Measurements from ENCODE around the gene SHB.
"Not testable (repeated sequence)": the region's sequence is repeated elsewhere in the genome, so short reads cannot be mapped to it uniquely, and the experiment has no call there.

The SHB gene

GRCh38 chr9:37965676-37966345, 103.2 kb downstream of the SHB start:
- not testable (repeated sequence) for DNase-seq

GRCh38 chr9:37965116-37965515, 103.9 kb downstream of the SHB start:
- no peak for DNase-seq

DNA sequence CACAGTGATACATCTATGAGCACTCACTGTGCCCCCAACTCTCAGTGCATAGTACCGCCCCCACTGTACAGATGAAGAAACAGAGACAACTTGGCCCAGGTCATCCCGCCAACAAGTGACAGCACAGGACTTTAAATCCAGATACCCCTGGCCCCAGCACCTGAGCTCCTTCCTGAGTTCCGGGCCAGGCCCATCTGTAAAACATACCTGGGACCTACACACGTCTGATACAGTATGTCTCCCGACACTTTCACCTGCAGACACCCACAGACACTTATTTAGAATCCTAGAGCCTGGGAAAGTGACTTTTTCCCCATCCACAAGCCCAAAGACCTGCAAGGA, 104.3 kb downstream of the SHB start:
- DNase-seq = no peak

DNA sequence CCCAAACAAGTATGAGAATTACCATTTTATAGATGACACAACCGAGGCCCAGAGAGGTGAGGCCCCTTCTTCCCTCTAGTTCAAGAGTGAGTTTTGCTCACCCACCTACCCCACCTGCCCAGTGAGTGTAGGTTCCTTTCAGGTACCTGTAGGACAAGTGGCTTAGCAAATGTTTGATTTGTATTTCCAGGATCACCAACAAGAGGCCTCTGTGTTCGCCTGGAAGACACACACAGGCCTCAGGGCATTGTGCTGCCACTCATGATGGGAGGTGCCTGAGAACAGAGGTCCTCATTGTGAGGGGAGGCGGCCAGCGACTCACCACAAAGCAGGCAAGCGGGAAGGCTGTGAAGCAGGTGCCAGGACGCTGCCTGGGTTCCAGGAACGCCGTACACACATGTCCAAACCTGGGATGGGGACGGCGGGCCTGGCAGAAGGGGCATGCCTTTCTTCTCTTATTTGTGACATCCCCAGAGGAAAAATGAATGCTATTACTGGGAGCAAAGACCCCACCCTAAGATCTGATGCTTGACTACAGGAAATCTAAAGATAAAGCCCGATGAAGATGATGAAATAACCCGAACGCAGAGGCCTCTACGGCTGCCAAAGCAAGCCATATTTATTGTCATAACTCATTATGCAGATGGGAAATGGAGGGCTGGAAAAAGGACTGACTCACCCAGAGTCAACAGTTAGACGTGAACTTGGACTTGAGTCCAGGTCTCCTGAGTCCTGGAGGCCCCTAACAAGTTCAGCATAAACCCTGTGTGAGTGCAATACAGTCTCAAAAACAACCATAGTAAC, 104.9 kb downstream of the SHB start:
- no peak for DNase-seq

- no peak for DNase-seq
These were observed 107.7 kb downstream of the SHB start for GRCh38 chr9:37961351-37961750.

- DNase-seq = no peak
These were observed 108.4 kb downstream of the SHB start for GRCh38 chr9:37960631-37961030.

GRCh38 chr9:37959976-37960375, 109.1 kb downstream of the SHB start:
- DNase-seq = no peak

GRCh38 chr9:37958154-37958553, 110.9 kb downstream of the SHB start:
- DNase-seq = no peak

DNA sequence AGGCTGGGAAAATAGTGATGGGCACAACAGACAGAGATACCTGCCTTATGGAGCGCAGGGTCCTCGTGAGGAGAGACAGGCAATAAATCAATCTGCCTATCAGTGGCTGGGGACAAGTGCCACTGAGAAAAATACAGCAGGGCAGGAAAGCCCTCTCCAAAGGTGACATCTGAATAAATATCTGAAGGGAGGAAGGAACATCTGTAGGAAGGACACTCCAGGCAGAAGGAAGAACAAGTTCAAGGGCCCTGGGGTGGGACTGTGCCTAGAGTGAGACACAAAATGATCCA, 111.4 kb downstream of the SHB start:
- no peak for DNase-seq

DNA sequence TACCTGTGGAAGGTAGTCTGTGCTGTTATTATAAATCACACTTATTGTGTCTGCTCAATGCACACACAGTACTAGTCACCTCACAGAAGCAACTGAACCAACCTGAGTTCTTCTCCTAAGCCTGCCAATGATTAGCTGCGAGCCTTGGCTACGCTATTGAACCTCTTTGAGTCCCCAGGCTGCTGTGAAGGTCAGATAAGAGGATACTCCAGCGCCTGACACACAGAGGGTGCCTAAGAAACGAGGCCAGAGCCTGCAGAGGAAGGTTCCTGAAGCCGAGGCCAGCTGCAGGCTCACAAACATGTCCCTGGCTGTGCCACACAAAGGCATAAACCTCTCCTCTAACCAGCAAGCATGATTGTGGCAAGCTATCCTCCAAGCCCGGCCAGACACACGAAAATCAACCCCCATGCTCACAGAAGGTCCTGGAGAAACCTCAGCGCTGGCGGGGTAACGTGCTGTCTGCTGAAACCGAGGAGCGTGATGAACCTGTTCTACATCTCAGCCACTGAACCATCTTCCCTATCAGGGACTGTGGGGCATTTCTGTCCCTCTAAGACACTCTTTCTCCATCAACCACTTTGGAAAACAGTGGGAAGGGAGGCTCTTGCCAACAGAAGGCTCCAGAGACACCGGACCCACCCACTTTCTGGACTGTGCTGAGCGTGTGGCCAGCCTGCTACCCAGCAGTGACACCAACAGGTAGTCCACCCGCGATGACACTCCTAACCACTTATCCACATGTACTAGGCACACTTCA, 111.9 kb downstream of the SHB start:
- DNase-seq = no peak

GRCh38 chr9:37956423-37956820, 112.6 kb downstream of the SHB start:
- DNase-seq = no peak

- no peak for DNase-seq
These were observed 113.1 kb downstream of the SHB start for GRCh38 chr9:37955781-37956422.

DNA sequence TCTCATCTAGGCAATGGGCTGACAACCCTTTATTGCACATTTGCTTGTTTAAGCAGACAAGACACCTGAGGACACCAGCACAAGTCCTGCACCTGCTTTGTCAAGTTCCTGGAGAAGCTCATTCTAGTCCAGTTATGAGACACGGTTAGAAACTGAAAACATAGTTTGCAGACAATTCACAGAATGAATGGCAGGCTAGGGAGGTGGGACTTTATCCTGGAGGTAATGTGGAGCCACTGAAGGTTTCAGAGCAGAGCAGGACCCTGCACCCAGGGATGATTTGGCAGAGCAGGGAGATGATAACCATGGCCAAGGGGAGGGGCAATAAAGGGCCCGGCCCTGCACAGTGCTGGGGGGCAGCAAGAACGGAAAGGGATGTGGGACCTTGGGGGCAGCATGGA, 114.4 kb downstream of the SHB start:
- DNase-seq = no peak

DNA sequence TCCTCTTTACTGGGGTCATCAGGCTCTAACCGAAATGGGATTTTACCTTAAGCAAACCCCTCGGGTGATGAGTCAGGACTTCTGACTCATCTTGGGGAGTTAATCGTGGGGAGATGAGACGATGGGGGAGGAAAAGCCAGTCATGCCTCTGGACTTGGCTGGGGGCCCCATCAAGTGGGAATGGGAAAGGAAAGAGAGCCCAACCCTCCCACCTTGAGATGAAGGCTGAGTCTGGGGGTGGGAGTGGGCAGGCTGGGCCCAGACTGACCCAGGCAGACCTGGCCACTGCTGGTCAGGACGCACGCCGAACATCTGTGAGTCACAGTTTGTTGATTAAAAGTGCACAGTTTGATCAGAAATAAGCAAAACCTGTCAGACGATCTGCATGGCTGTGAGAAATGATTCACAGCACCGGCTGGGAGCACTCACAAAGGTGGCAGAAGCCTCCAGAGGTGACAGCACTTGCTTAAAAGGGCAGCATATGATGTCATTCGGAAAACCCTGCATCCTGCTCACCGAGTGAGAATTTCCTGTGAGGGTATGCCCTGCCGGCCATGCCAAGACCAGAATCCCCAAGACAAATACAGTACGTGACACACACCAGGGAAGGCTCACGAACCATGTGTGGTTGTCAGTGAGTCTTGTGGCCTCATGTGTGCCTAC, 115.1 kb downstream of the SHB start:
- DNase-seq = peak; percentile 28

DNA sequence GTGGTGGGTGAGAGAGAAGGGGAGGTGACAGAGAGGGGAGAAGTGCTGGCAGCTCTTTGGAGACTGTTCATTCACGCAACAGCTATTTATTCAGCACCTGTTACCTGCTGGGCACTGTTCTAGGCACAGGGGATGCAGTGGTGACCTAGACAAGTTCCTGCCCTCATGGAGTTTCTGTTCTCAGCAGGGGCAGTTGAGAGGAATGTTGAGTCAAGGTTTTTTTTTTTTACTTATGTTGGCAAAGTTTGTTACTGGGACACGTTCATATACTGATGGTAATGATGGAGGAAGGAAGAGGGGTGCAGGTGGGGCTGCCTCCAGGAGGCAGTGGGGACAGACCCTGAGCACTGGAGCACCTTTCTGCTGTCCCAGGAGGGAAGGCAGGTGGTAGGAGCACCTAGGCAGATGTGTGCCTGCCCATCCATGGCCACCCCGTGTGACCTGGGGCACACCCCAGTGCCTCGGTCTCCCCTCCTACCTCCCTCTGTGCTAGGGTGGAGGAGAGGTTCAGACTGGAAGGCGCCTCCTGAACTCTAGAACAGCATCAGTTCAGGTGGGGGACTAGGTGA, 115.7 kb downstream of the SHB start:
- DNase-seq = no peak

DNA sequence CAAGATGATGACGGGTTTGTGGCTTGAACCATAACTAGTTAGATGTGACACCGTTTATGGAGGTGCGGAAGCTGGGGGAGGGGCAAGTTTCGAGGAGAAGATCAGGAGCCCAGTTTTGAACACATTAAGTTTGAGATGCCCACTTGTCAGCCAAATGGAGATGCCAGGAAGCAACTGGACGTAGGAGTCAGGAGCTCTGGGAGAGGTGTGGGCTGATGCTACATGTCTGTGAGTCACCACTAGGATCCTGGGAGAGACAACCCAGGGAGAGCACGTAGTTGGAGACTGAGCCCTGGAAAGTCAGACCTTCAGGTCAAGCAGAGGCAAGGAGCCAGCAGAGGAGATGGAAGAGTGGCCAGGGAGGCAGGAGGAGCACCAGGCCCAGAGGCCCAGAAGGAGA, 116.3 kb downstream of the SHB start:
- DNase-seq = no peak

DNA sequence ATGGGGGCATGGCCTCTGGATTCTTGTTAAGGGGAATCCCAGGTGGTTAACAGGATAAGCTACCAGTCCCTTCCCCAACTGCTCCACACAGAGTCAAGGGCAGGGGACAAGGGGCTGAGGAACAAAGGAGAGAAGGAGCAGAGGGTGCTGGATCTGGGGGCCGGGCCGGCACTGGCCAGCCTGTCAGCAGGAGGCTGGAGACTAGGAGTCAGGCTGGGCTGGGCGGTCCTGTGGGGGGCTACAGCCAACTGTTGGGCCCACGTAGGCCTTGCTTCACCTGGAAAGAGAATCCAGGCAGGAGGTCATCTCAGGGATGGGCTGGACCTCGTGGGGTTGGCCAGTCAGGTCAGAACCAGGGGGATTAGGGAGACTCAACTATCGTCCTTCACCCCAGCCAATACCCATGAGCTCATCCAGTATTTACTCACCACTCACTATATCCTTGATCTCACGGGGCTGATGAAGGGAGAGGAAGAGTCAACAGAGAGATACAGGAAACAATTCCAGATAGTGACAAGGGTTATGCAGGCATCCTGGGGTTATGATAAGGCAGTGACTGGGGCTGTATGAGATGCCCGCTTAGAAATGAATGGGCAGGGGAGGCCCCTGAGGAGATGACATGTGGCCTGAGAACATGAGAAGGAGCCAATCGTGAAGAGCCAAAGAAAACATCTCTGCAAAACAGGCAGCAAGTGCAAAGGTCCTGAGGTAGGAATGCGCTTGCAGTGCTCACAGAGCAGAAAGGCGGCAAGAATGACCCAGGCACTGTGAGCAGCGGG, 117.2 kb downstream of the SHB start:
- no peak for DNase-seq

DNA sequence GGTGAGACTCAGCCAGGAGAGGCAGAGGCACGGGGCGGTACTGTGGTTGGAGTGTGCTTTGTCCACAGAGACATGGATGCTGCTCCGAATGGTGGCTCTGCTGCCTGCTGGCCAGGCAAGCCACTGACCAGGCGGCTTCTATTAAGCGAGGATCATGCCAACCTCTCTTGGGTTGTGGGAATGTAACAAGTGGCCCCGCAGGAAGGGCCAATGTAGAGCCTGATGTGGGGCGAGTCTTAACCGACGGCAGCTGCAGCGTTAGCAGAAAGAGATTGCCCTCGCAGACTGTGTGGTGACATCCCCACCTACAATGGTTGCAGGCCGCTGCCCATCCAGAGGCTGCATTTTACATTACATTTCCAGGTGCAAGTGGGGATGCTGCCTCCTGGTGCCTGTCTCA, 118.5 kb downstream of the SHB start:
- DNase-seq = no peak

DNA sequence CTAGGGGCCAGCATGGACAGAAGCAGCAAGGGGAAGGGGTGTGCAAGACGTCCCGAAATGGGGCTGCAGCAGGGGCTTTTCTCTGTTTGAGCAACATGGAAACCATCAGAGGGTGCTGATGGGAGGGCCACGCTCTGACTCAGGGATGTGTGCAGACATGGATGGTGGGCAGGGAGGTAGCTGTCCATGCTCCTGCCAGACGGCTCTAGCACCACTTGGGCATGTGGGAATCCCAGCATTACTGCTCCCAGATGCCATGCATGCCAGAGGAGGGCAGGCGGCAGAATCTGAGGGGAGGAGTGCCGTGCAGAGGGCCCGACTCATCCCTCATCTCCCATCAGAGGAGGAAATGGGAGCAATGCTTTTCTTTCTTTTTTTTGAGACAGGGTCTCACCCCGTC, 119.5 kb downstream of the SHB start:
- no peak for DNase-seq

DNA sequence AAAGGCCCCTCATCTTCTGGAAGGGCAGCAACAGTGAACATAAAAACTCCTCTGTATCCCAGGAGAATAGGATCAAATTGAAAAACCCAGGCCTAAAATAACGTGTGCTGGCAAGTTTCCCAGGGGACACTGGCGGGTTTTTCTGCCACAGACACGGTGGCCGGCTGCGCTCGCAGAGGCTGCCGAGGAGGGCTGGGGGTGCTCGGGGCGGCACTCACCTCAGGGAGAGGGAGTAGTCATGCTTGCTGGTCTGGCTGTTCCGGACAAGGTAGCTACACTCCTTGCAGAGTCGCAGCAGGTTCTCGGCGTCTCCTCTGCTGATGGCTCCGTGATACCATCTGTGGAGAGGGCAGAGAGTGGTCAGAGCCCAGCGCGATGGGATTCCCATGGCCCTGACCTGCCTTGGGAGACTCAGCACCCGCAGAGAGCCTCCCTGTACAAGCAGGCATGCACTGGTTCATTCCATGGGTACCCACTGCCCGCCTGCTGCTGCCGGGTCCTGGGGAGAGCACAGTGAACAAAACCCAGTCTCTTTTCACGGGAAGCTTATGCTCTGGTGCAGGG, 120.5 kb downstream of the SHB start:
- no peak for DNase-seq

GRCh38 chr9:37947977-37948376, 121.0 kb downstream of the SHB start:
- DNase-seq = no peak

GRCh38 chr9:37947471-37947870, 121.6 kb downstream of the SHB start:
- DNase-seq = no peak

All from activated CD8-positive, alpha-beta memory T cell treated with anti-CD3 and anti-CD28 coated beads, Interleukin-2, amount 50 U/mL, for 4 hours (primary cell).